K562 (cell line): ENCODE results near the gene UBA1. TPM values are rescaled to one million over a fixed set of nuclear protein-coding genes. Genes with fewer than 3 reads are reported as not detected.

Source experiments
- KDM1A ChIP-seq, 2 experiments: fragments of 450-650 bp; IDR thresholded peaks; 2 replicates each; pipeline ENCODE4 v1.6.1; 2016; ENCODE audit warnings: mild to moderate bottlenecking in 2 of 2
- MED1 ChIP-seq: sonication (generic); formaldehyde crosslinking; IDR thresholded peaks from 2 replicates; pipeline ENCODE4 v1.8.1; 2023; ENCODE audit warnings: missing genetic modification reagents, borderline replicate concordance
- ZBTB49 ChIP-seq: sonication (generic); formaldehyde crosslinking; IDR thresholded peaks from 2 replicates; pipeline ENCODE4 v1.8.0; 2022; ENCODE audit warnings: missing genetic modification reagents, mild to moderate bottlenecking, borderline replicate concordance
- polyA plus RNA-seq, 8 experiments: library from polyadenylated mRNA; depleted of rRNA in 4 of 8; stranded (reverse) in 5 of 8; unstranded in 3 of 8; fragments of >200 nt; fragmentation: Nextera tagmentation in 2 of 8; fragmentation: Illumina TruSeq in 1 of 8; extraction: Ambion mirVana in 2 of 8; extraction: Trizol in 1 of 8; gene quantifications; 2 replicates each; pipeline versions ENCODE4 v1.2.1 to v1.2.3, GENCODE V29; 2011 to 2014; ENCODE audit warnings: inconsistent platforms in 1 of 8, missing spikeins in 1 of 8
- total RNA-seq, 7 experiments: library from RNA; depleted of rRNA in 6 of 7; stranded (reverse); fragments of >200 nt in 6 of 7; fragmentation: Illumina TruSeq in 2 of 7; extraction: Trizol in 2 of 7; gene quantifications; 2 replicates each; pipeline versions ENCODE4 v1.2.1 to v1.2.3, GENCODE V29; 2011 to 2021; ENCODE audit warnings: low replicate concordance in 1 of 7
- TF ChIP-seq, protein P1 (sequence below), 2 experiments: fragments of 450-650 bp; IDR thresholded peaks; 2 replicates each; pipeline ENCODE4 v1.6.1; 2016; ENCODE audit warnings: mild to moderate bottlenecking in 2 of 2, borderline replicate concordance in 1 of 2, low read depth in 1 of 2, moderate library complexity in 1 of 2

Gene UBA1
- total and polyA plus RNA-seq, 9 of the 15 experiments (the other 6 are each of a cell fraction or from before 2014, with no cell fraction given), result 32.0 to 174 (median 93.6) TPM

- TF ChIP-seq, protein P1, sequence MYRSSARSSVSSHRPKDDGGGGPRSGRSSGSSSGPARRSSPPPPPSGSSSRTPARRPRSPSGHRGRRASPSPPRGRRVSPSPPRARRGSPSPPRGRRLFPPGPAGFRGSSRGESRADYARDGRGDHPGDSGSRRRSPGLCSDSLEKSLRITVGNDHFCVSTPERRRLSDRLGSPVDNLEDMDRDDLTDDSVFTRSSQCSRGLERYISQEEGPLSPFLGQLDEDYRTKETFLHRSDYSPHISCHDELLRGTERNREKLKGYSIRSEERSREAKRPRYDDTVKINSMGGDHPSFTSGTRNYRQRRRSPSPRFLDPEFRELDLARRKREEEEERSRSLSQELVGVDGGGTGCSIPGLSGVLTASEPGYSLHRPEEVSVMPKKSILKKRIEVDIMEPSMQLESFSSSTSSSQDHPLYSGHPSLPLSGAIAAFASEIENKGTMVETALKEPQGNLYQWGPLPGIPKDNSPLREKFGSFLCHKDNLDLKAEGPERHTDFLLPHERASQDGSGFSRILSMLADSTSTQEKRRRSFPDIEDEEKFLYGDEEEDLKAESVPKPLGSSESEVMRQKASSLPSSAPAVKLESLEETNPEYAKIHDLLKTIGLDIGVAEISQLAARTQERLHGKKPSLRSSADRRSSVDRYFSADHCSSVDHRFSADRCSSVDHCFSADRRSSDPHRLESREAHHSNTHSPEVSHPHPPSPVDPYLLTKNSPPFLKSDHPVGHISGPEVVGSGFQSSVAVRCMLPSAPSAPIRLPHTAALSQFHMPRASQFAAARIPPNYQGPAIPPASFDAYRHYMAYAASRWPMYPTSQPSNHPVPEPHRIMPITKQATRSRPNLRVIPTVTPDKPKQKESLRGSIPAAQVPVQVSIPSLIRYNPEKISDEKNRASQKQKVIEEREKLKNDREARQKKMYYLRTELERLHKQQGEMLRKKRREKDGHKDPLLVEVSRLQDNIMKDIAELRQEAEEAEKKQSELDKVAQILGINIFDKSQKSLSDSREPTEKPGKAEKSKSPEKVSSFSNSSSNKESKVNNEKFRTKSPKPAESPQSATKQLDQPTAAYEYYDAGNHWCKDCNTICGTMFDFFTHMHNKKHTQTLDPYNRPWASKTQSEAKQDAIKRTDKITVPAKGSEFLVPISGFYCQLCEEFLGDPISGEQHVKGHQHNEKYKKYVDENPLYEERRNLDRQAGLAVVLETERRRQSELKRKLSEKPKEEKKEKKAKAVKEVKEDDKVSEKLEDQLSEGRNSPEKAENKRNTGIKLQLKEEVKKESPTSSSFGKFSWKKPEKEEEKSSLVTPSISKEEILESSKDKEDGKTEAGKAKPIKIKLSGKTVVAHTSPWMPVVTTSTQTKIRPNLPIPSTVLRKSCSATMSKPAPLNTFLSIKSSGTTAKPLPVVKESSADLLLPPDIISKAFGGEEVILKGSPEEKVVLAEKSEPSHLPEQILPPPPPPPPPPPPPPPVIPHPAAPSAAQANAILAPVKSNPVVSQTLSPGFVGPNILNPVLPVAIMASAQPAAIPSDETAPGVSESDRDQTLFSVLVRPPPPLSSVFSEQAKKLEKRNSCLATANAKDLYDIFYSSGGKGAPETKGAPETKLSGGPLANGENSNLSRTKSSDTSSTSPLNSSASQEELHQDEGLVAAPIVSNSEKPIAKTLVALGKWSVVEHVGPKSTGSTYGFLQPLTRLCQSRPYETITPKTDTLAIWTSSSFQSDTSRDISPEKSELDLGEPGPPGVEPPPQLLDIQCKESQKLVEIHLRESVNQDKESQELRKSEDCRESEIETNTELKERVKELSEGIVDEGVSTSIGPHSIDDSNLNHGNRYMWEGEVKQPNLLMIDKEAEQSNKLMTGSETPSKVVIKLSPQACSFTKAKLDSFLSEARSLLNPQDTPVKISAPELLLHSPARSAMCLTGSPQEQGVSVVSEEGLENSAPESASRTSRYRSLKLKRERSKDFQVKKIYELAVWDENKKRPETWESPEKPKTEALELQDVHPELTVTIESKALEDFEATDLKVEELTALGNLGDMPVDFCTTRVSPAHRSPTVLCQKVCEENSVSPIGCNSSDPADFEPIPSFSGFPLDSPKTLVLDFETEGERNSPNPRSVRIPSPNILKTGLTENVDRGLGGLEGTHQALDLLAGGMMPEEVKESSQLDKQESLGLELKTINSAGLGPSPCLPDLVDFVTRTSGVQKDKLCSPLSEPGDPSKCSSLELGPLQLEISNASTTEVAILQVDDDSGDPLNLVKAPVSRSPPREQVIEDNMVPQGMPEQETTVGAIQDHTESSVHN (IDR thresholded peaks at IDR 0.05; ENCODE audit: borderline replicate concordance in 1 of 2, low read depth in 1 of 2), result no peak
- TF ChIP-seq ZBTB49 (CRISPR knock-in tag), result no peak
- no peak for TF ChIP-seq MED1
- TF ChIP-seq KDM1A (IDR thresholded peaks at IDR 0.05), result no peak
Observed at GRCh38 chrX:47239199-47239598, 45.6 kb downstream of the UBA1 start (continued).
